K562 (cell line): Measurements from ENCODE around the gene WDR45. TPM values are rescaled to one million over a fixed set of nuclear protein-coding genes. Genes with fewer than 3 reads are reported as not detected.
A peak's percentile ranks its signal among the peaks of the same experiment; 100 is the strongest.

ENCODE experiments used
- ARHGAP35 ChIP-seq: fragments of 450-650 bp; IDR thresholded peaks from 2 replicates; pipeline ENCODE4 v1.6.1; 2018; ENCODE audit not compliant: partially characterized antibody
- BDP1 ChIP-seq: IDR thresholded peaks from 3 replicates; pipeline ENCODE4 v1.6.1; 2011; ENCODE audit not compliant: insufficient read length, insufficient read depth
- BHLHE40 ChIP-seq: IDR thresholded peaks from 2 replicates; pipeline ENCODE4 v1.6.1; 2011; ENCODE audit warnings: low read length, improper control_type of control experiment
- BRCA1 ChIP-seq, 2 experiments: fragments of 450-650 bp in 1 of 2; sonication (generic) in 1 of 2; formaldehyde crosslinking in 1 of 2; IDR thresholded peaks; 2 replicates each; pipeline versions ENCODE4 v1.5.0 to v1.6.1; 2017 to 2020; ENCODE audit warnings: mild to moderate bottlenecking in 1 of 2, missing genetic modification reagents in 1 of 2
- C11orf30 ChIP-seq: fragments of 450-650 bp; IDR thresholded peaks from 2 replicates; pipeline ENCODE4 v1.6.1; 2016; ENCODE audit warnings: low read depth, mild to moderate bottlenecking
- CBFA2T2 ChIP-seq: fragments of 450-650 bp; conservative IDR thresholded peaks from 2 replicates; pipeline ENCODE4 v1.6.1; 2017; ENCODE audit warnings: mild to moderate bottlenecking
- CBX1 ChIP-seq: sonication (generic); IDR thresholded peaks from 2 replicates; pipeline ENCODE4 v1.6.1; 2016; ENCODE audit warnings: antibody characterized with exemption, low read depth, mild to moderate bottlenecking
- EGR1 ChIP-seq: fragments of 450-650 bp; conservative IDR thresholded peaks from 2 replicates; pipeline ENCODE4 v1.6.1; 2017; ENCODE audit warnings: mild to moderate bottlenecking
- HNRNPH1 ChIP-seq: fragments of 200-400 bp; formaldehyde crosslinking; optimal IDR thresholded peaks from 2 replicates; pipeline ENCODE3; 2017; ENCODE audit warnings: low read depth, mild to moderate bottlenecking, low read length, moderate library complexity
- ILF3 ChIP-seq: fragments of 450-650 bp; IDR thresholded peaks from 2 replicates; pipeline ENCODE4 v1.6.1; 2018; ENCODE audit warnings: antibody characterized with exemption, mild to moderate bottlenecking, moderate library complexity, borderline replicate concordance
- KDM1A ChIP-seq, 2 experiments: fragments of 450-650 bp; IDR thresholded peaks; 2 replicates each; pipeline ENCODE4 v1.6.1; 2016; ENCODE audit warnings: mild to moderate bottlenecking in 2 of 2
- LEF1 ChIP-seq: fragments of 450-650 bp; IDR thresholded peaks from 2 replicates; pipeline ENCODE4 v1.6.1; 2016; ENCODE audit warnings: mild to moderate bottlenecking
- MECOM ChIP-seq: fragments of 250-450 bp; sonication (Bioruptor Pico); IDR thresholded peaks from 2 replicates; pipeline ENCODE4 v1.8.0; 2022; ENCODE audit warnings: inconsistent platforms
- MTA2 ChIP-seq: fragments of 450-650 bp; IDR thresholded peaks from 2 replicates; pipeline ENCODE4 v1.6.1; 2016; ENCODE audit warnings: low read depth
- NCOR1 ChIP-seq: fragments of 450-650 bp; IDR thresholded peaks from 2 replicates; pipeline ENCODE4 v1.6.1; 2016; ENCODE audit warnings: mild to moderate bottlenecking, moderate library complexity
- NEUROD1 ChIP-seq: fragments of 150-350 bp; IDR thresholded peaks from 2 replicates; pipeline ENCODE4 v1.6.1; 2014; ENCODE audit warnings: borderline replicate concordance, low read length, low read depth; ENCODE audit not compliant: partially characterized antibody
- PRMT5 ChIP-seq: sonication (generic); formaldehyde crosslinking; IDR thresholded peaks from 2 replicates; pipeline ENCODE4 v1.5.0; 2020; ENCODE audit warnings: missing genetic modification reagents
- RNF2 ChIP-seq: sonication (generic); IDR thresholded peaks from 2 replicates; pipeline ENCODE4 v1.6.1; 2016
- SIX5 ChIP-seq, 2 experiments: IDR thresholded peaks; 2 replicates each; pipeline ENCODE4 v1.6.1; 2011; ENCODE audit warnings: low read length in 2 of 2, borderline replicate concordance in 1 of 2, low read depth in 1 of 2, mild to moderate bottlenecking in 1 of 2, moderate library complexity in 1 of 2; ENCODE audit not compliant: insufficient read depth in 1 of 2
- SUPT5H ChIP-seq: fragments of 450-650 bp; IDR thresholded peaks from 2 replicates; pipeline ENCODE4 v1.6.1; 2016
- TAL1 ChIP-seq: fragments of 450-650 bp; IDR thresholded peaks from 2 replicates; pipeline ENCODE4 v1.6.1; 2016; ENCODE audit warnings: mild to moderate bottlenecking
- ZNF263 ChIP-seq: sonication (generic); formaldehyde crosslinking; IDR thresholded peaks from 2 replicates; pipeline ENCODE4 v1.8.0; 2022; ENCODE audit warnings: mild to moderate bottlenecking, missing genetic modification reagents, borderline replicate concordance
- ZNF3 ChIP-seq: fragments of 250-450 bp; sonication (Bioruptor Pico); IDR thresholded peaks from 2 replicates; pipeline ENCODE4 v1.5.0; 2021; ENCODE audit warnings: mild to moderate bottlenecking, moderate library complexity
- ZNF316 ChIP-seq: fragments of 450-650 bp; IDR thresholded peaks from 2 replicates; pipeline ENCODE4 v1.6.1; 2016
- ZZZ3 ChIP-seq: fragments of 450-650 bp; IDR thresholded peaks from 2 replicates; pipeline ENCODE4 v1.6.1; 2016; ENCODE audit warnings: antibody characterized with exemption, mild to moderate bottlenecking, moderate library complexity
- polyA plus RNA-seq, 8 experiments: library from polyadenylated mRNA; depleted of rRNA in 4 of 8; stranded (reverse) in 5 of 8; unstranded in 3 of 8; fragments of >200 nt; fragmentation: Nextera tagmentation in 2 of 8; fragmentation: Illumina TruSeq in 1 of 8; extraction: Ambion mirVana in 2 of 8; extraction: Trizol in 1 of 8; gene quantifications; 2 replicates each; pipeline versions ENCODE4 v1.2.1 to v1.2.3, GENCODE V29; 2011 to 2014; ENCODE audit warnings: inconsistent platforms in 1 of 8, missing spikeins in 1 of 8
- total RNA-seq, 7 experiments: library from RNA; depleted of rRNA in 6 of 7; stranded (reverse); fragments of >200 nt in 6 of 7; fragmentation: Illumina TruSeq in 2 of 7; extraction: Trizol in 2 of 7; gene quantifications; 2 replicates each; pipeline versions ENCODE4 v1.2.1 to v1.2.3, GENCODE V29; 2011 to 2021; ENCODE audit warnings: low replicate concordance in 1 of 7
- TF ChIP-seq, protein P1 (sequence below), 2 experiments: fragments of 250-450 bp in 1 of 2; fragments of 450-650 bp in 1 of 2; sonication (Bioruptor Pico) in 1 of 2; IDR thresholded peaks; 2 replicates each; pipeline versions ENCODE4 v1.6.1 to v1.8.0; 2016 to 2021; ENCODE audit warnings: mild to moderate bottlenecking in 2 of 2, moderate library complexity in 2 of 2, missing compliant biosample characterization in 1 of 2, missing genetic modification characterization in 1 of 2
- TF ChIP-seq, protein P2 (sequence below): sonication (generic); formaldehyde crosslinking; IDR thresholded peaks from 2 replicates; pipeline ENCODE4 v1.8.0; 2022; ENCODE audit warnings: mild to moderate bottlenecking, missing genetic modification reagents, borderline replicate concordance
- TF ChIP-seq, protein P3 (sequence below), 2 experiments: fragments of 450-650 bp in 1 of 2; sonication (generic) in 1 of 2; formaldehyde crosslinking; conservative IDR thresholded peaks; 2 replicates each; pipeline versions ENCODE4 v1.4.0 to v1.8.1; 2020 to 2022; ENCODE audit warnings: mild to moderate bottlenecking in 1 of 2, missing genetic modification reagents in 1 of 2

Gene WDR45
- total and polyA plus RNA-seq, 9 of the 15 experiments (the other 6 are each of a cell fraction or from before 2014, with no cell fraction given) = 19.4 to 136 (median 59.7) TPM

DNA sequence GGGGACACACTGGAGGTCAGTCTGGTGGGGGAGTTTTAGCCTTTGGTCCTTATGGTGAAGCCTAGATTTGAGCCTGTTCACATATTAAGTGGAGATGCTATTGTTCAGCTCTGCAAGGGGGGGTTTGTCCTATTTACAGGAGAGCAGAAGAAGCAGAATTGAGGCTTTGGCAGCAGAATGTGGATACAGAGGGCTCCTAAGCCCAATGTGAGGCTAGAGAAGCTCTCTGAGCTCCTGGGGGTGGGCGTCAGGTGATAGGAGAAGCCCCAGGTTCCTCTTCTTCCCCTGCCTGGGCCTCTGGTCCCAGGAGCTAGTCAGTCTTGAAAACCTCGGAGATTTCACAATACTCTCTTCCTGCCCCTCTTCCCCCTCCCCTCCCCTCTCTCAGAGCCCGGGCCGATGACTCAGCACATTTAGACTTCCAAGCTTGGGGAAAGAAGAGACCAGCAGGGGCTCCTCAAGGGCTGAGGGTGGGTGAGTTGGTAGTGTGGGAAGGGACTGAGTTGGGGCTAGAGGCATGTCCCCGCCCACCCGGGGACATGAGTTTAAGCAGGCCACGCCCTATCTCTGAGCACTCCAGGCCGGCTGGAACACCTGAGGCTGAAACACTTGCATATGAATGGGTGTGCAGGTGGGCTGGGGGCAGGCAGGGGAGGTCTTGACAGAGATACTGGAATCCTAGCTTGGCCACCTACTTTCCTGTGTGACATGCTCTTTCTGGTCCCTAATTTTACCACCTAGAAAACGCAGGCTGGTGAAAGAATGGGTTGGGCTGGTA is 39.9 kb downstream of the WDR45 start (continued):
- TF ChIP-seq BRCA1 (IDR thresholded peaks at IDR 0.05) = no peak
- TF ChIP-seq BRCA1 (CRISPR knock-in tag; IDR thresholded peaks at IDR 0.05) = no peak
- TF ChIP-seq BHLHE40 = no peak
- TF ChIP-seq TAL1 = no peak
- TF ChIP-seq ZNF316 = peak; percentile 99
- no peak for TF ChIP-seq ARHGAP35
- TF ChIP-seq LEF1 = peak; percentile 27; the same call in 1 of the 2 replicates
- peak; percentile 51; the same call in 1 of the 2 replicates for TF ChIP-seq EGR1
- no peak for TF ChIP-seq CBX1
- peak; percentile 99 for TF ChIP-seq C11orf30
- TF ChIP-seq ZNF3 (CRISPR knock-in tag) = no peak
- TF ChIP-seq, protein P1, sequence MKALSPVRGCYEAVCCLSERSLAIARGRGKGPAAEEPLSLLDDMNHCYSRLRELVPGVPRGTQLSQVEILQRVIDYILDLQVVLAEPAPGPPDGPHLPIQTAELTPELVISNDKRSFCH (CRISPR knock-in tag; IDR thresholded peaks at IDR 0.05) = no peak
- TF ChIP-seq, protein P1 (tag; IDR thresholded peaks at IDR 0.05) = no peak
- TF ChIP-seq RNF2 = no peak
- peak in 1 of 2 experiments; percentile 23; a peak in 1 of 4 replicates for TF ChIP-seq KDM1A (IDR thresholded peaks at IDR 0.05)
- no peak for TF ChIP-seq SIX5 (IDR thresholded peaks at IDR 0.05; ENCODE audit: borderline replicate concordance in 1 of 2, insufficient read depth in 1 of 2, low read depth in 1 of 2, low read length in 2 of 2)
- TF ChIP-seq SUPT5H = no peak
- no peak for TF ChIP-seq PRMT5
- no peak for TF ChIP-seq MECOM
- peak; percentile 48; the same call in 1 of the 2 replicates for TF ChIP-seq ZNF263 (CRISPR knock-in tag)
- TF ChIP-seq BDP1 = no peak
- TF ChIP-seq CBFA2T2 = no peak
- TF ChIP-seq ZZZ3 = no peak
- TF ChIP-seq MTA2 = 0 out of 2 replicates have a peak, but pooled peaks have one; percentile 17
- peak; percentile 49; the same call in 1 of the 2 replicates for TF ChIP-seq NCOR1
- no peak for TF ChIP-seq ILF3
- TF ChIP-seq, protein P2, sequence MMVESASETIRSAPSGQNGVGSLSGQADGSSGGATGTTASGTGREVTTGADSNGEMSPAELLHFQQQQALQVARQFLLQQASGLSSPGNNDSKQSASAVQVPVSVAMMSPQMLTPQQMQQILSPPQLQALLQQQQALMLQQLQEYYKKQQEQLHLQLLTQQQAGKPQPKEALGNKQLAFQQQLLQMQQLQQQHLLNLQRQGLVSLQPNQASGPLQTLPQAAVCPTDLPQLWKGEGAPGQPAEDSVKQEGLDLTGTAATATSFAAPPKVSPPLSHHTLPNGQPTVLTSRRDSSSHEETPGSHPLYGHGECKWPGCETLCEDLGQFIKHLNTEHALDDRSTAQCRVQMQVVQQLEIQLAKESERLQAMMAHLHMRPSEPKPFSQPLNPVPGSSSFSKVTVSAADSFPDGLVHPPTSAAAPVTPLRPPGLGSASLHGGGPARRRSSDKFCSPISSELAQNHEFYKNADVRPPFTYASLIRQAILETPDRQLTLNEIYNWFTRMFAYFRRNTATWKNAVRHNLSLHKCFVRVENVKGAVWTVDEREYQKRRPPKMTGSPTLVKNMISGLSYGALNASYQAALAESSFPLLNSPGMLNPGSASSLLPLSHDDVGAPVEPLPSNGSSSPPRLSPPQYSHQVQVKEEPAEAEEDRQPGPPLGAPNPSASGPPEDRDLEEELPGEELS (CRISPR knock-in tag) = no peak
- TF ChIP-seq, protein P3, sequence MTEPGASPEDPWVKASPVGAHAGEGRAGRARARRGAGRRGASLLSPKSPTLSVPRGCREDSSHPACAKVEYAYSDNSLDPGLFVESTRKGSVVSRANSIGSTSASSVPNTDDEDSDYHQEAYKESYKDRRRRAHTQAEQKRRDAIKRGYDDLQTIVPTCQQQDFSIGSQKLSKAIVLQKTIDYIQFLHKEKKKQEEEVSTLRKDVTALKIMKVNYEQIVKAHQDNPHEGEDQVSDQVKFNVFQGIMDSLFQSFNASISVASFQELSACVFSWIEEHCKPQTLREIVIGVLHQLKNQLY (CRISPR knock-in tag; conservative IDR thresholded peaks at IDR 0.05) = no peak
- peak; percentile 67 for TF ChIP-seq NEUROD1
- no peak for TF ChIP-seq HNRNPH1
